Tibial artery (tissue), 4 donors: ENCODE measurements around the gene GYPC.

Experiments used
- DNase-seq, 2 donors: peaks; one replicate each; pipeline ENCODE4 v3.0.0-alpha.2; 2019
- H3K27ac ChIP-seq, 2 donors: fragments of 200-600 bp; sonication (generic) in 1 of 2; 1 replicate in 1 of 2; 2 replicates in 1 of 2; pipeline ENCODE4 v1.5.1; 2018 to 2019; ENCODE audit warnings: mild to moderate bottlenecking in 1 of 2
- H3K27me3 ChIP-seq, 2 donors: fragments of 200-600 bp; sonication (generic) in 1 of 2; one replicate each; pipeline versions ENCODE4 v1.5.1 to v1.6.0; 2016 to 2019
- H3K36me3 ChIP-seq, 3 donors: fragments of 200-600 bp; sonication (generic) in 2 of 3; one replicate each; pipeline ENCODE4 v1.5.1; 2016 to 2019; ENCODE audit warnings: mild to moderate bottlenecking in 2 of 3
- H3K4me1 ChIP-seq, 4 donors: fragments of 200-600 bp; sonication (generic) in 2 of 4; 1 replicate in 3 of 4; 2 replicates in 1 of 4; pipeline ENCODE4 v1.5.1; 2016 to 2019
- H3K4me3 ChIP-seq, 2 donors: fragments of 200-600 bp; sonication (generic) in 1 of 2; 1 replicate in 1 of 2; 2 replicates in 1 of 2; pipeline ENCODE4 v1.5.1; 2018 to 2019; ENCODE audit warnings: mild to moderate bottlenecking in 2 of 2
- H3K9me3 ChIP-seq, 3 donors: fragments of 200-600 bp; sonication (generic) in 1 of 3; one replicate each; pipeline ENCODE4 v1.5.1; 2016 to 2019
- intact Hi-C: fragments of 100-400 bp; cut with DNase I; formaldehyde crosslinking; loops from one replicate; pipeline ENCODE4 v1.15.0; 2023; ENCODE audit warnings: low total_unique reads
- TF ChIP-seq, protein P1 (sequence below), 2 experiments: fragments of 200-600 bp in 1 of 2; fragments of 450-650 bp in 1 of 2; IDR thresholded peaks; one replicate each; pipeline ENCODE4 v1.5.1; 2017 to 2019; ENCODE audit warnings: antibody characterized with exemption in 2 of 2, mild to moderate bottlenecking in 1 of 2, moderate library complexity in 1 of 2

Gene GYPC

DNA sequence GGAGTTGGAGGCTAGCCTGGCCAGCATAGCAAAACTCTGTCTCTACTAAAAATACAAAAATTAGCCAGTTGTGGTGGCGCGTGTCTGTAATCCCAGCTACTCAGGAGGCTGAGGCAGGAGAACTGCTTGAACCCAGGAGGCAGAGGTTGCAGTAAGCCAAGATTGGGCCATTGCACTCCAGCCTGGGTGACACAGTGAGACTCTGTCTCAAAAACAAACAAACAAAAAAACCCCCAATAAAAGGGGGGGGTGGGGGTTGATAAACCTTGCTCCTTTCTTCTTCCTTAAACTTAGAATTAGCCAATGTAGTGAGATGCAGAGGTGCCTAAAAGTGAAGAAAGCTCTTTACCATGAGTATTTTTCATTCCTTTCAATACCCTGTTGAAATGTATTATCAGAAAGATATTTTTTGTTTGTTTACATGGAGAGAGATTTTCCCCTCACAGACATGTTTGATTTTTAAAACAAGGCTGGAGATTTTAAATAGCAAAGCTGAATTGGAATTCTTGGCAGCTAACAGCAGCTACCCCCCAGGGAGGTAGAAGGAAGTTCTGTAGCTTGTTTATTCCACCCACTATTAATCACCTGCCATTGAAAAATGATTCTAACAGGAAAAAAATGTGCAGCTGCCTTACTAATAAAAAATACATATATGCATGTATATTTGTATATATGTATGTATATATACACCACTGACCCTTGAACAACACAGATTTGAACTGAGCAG is 48.6 kb downstream of the GYPC start:
- Histone ChIP-seq H3K36me3 (no peaks in the 10 kb centered on the region), H3K27ac (no peak overlapping the region), H3K4me3 (no peak overlapping the region), H3K27me3 (no peaks in the 10 kb centered on the region), H3K4me1 (peaks cover 0 to 21% (median 6%) of the 10 kb centered on the region in 4 donors), H3K9me3 (no peaks in the 10 kb centered on the region)
- intact Hi-C loops, result no loop called here
- TF ChIP-seq, protein P1, sequence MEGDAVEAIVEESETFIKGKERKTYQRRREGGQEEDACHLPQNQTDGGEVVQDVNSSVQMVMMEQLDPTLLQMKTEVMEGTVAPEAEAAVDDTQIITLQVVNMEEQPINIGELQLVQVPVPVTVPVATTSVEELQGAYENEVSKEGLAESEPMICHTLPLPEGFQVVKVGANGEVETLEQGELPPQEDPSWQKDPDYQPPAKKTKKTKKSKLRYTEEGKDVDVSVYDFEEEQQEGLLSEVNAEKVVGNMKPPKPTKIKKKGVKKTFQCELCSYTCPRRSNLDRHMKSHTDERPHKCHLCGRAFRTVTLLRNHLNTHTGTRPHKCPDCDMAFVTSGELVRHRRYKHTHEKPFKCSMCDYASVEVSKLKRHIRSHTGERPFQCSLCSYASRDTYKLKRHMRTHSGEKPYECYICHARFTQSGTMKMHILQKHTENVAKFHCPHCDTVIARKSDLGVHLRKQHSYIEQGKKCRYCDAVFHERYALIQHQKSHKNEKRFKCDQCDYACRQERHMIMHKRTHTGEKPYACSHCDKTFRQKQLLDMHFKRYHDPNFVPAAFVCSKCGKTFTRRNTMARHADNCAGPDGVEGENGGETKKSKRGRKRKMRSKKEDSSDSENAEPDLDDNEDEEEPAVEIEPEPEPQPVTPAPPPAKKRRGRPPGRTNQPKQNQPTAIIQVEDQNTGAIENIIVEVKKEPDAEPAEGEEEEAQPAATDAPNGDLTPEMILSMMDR (IDR thresholded peaks at IDR 0.05), result no peak
- DNase-seq, result no peak

DNA sequence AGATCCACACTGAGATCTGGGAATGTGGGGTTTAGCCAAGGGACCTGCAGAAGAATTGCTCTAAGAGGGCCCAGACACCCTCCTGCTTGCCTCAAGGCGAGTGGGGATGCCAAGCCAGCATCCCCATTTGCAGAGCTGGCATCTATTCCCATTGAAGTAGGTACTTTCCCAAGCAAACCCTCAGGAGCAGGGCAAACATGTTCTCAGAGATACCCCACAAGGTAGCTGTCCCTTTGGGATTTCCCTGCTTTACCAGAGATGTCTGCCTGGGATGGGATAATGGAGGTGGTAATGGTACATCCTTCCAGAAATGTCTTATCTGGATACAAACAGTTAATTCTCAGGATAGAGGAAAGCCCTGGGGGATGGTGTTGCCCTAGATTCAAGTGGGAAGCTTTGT is 51.2 kb downstream of the GYPC start:
- Histone ChIP-seq H3K27ac (no peak overlapping the region), H3K36me3 (no peaks in the 10 kb centered on the region), H3K4me3 (no peak overlapping the region), H3K4me1 (peaks cover 0 to 14% (median 4%) of the 10 kb centered on the region in 4 donors), H3K27me3 (no peaks in the 10 kb centered on the region), H3K9me3 (no peaks in the 10 kb centered on the region)
- DNase-seq, result no peak
- TF ChIP-seq, protein P1 (IDR thresholded peaks at IDR 0.05), result no peak
- intact Hi-C loops, result no loop called here

DNA sequence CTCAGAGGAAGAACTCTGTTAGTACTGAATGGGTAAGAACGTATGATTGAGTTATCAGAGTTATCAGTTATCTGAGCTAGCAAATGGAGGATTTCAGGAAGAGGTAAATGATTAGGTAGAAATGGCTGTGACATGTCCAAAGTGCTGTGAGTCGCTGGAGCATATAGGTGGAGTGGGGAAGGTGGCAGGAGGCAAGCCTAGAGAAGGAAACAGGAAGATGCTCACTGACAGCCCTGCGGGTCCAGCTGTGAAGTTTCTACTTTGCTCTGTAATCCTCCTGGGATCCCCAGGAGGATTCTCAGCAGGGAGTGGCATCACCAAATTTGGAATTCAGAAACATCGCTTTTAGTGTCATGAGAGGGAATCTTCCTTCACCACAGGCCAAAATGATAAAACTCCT is 52.0 kb downstream of the GYPC start:
- TF ChIP-seq, protein P1 (IDR thresholded peaks at IDR 0.05), result no peak
- DNase-seq, result no peak
- H3K27ac ChIP-seq, result no peak overlapping the region

DNA sequence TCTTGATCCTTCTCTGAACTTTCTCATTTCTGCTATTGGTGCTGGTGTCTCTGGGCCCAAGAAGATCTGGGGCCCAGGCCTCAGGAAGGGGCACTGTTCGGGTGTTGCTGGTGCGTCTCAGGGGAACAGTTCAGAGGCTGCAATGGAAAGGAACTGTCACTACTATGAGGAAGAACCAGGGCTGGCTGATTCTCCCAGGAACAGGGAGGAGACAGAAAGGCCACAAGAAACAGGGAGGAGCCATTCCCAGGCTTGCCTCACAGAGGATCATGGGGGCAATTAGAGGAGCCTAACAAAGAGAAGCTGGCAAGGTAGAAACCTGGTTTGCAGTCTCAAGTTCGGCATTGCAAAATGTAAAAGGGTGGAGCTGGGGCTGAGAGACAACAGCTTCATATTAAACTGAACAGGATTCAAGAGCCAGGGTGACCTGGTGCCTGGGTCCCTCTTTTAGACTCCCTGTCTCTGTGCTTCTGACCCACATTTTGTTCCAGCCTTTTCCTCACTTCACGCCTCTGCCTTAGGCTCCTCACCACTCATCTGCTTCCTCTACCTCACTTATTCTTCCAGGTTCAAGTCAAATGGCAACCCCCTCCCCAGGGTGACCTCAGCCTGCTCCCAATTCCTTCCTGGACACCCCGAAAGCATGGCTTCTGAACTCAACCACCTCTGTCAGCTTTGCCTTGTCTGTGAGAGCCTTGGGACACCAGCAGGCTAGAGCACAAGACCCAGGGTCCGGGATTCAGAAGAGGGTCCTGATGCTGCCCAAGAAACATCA is 58.4 kb downstream of the GYPC start:
- intact Hi-C loops, result no loop called here
- H3K27ac ChIP-seq, result no peak overlapping the region
- DNase-seq, result peak in 1 of 2 donors; percentile 52
- no peaks in the 10 kb centered on the region for H3K4me1 ChIP-seq
- no peaks in the 10 kb centered on the region for H3K9me3 ChIP-seq
- TF ChIP-seq, protein P1 (IDR thresholded peaks at IDR 0.05), result no peak
- no peaks in the 10 kb centered on the region for H3K27me3 ChIP-seq
- no peak overlapping the region for H3K4me3 ChIP-seq
- no peaks in the 10 kb centered on the region for H3K36me3 ChIP-seq

More for the DNA sequence above, 52.0 kb downstream of the GYPC start:
- H3K9me3 ChIP-seq, result no peaks in the 10 kb centered on the region
- no peak overlapping the region for H3K4me3 ChIP-seq
- H3K4me1 ChIP-seq, result peaks cover 0 to 14% (median 4%) of the 10 kb centered on the region in 4 donors
- no peaks in the 10 kb centered on the region for H3K36me3 ChIP-seq
- intact Hi-C loops, result no loop called here
- no peaks in the 10 kb centered on the region for H3K27me3 ChIP-seq

DNA sequence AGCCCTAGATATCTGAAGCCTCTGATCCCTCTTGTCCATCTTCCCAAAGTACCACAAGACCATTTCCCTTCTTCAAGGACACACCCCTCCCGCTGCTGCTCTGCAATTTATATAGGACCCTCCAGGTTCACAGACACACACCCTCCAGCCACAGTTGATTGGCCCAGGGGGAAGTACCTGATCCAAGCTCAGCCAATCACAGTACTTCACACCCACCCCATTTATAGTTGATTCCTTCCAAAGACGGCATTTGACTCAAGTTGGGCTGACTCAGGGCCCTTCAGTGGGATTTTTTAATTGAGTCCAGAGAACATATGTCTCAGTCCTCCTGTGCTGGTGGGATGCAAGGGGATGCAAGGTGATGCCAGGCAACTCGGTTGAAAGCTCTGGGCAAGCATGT is 59.2 kb downstream of the GYPC start:
- intact Hi-C loops, result no loop called here
- TF ChIP-seq, protein P1 (IDR thresholded peaks at IDR 0.05), result no peak
- DNase-seq, result no peak
- Histone ChIP-seq H3K36me3 (no peaks in the 10 kb centered on the region), H3K27ac (no peak overlapping the region), H3K4me1 (no peaks in the 10 kb centered on the region), H3K9me3 (no peaks in the 10 kb centered on the region), H3K27me3 (no peaks in the 10 kb centered on the region), H3K4me3 (no peak overlapping the region)
